H1 (cell line): ENCODE data around the gene ASAP2.

Experiments
- CEBPB ChIP-seq: IDR thresholded peaks from 2 replicates; pipeline ENCODE4 v1.6.1; 2012; ENCODE audit warnings: low read depth, low read length
- FOSL1 ChIP-seq: IDR thresholded peaks from 2 replicates; pipeline ENCODE4 v1.6.1; 2011; ENCODE audit warnings: mild to moderate bottlenecking, low read depth, low read length, moderate library complexity; ENCODE audit not compliant: insufficient read depth
- KDM1A ChIP-seq: fragments of 200-600, 300-600 bp; sonication (generic); IDR thresholded peaks from 2 replicates; pipeline ENCODE4 v1.7.1; 2016; ENCODE audit warnings: mild to moderate bottlenecking, low read length, borderline replicate concordance
- KDM4A ChIP-seq: IDR thresholded peaks from one replicate; pipeline ENCODE4 v1.7.1; 2012; ENCODE audit warnings: low read depth, mild to moderate bottlenecking, moderate library complexity, low read length, inconsistent platforms; ENCODE audit not compliant: severe bottlenecking
- NRF1 ChIP-seq: IDR thresholded peaks from 2 replicates; pipeline ENCODE4 v1.6.1; 2011; ENCODE audit warnings: mild to moderate bottlenecking, low read depth, low read length, improper control_type of control experiment
- POLR2A ChIP-seq, 2 experiments: IDR thresholded peaks; 1 replicate in 1 of 2; 2 replicates in 1 of 2; pipeline ENCODE4 v1.6.1; 2011; ENCODE audit warnings: low read depth in 2 of 2, low read length in 2 of 2, mild to moderate bottlenecking in 2 of 2; ENCODE audit errors: control extremely low read depth in 1 of 2
- POLR2AphosphoS5 ChIP-seq: IDR thresholded peaks from 2 replicates; pipeline ENCODE4 v1.6.1; 2011; ENCODE audit warnings: low read depth, low read length
- RAD21 ChIP-seq, 2 experiments: IDR thresholded peaks in 1 of 2; conservative IDR thresholded peaks in 1 of 2; 2 replicates each; pipeline ENCODE4 v1.6.1; 2011; ENCODE audit warnings: low read depth in 2 of 2, low read length in 2 of 2, improper control_type of control experiment in 1 of 2, inconsistent platforms in 1 of 2, mild to moderate bottlenecking in 1 of 2, moderate library complexity in 1 of 2
- YY1 ChIP-seq: IDR thresholded peaks from 2 replicates; pipeline ENCODE4 v1.6.1; 2011; ENCODE audit warnings: low read depth, mild to moderate bottlenecking, low read length
- ZNF274 ChIP-seq: IDR thresholded peaks from 2 replicates; pipeline ENCODE4 v1.7.0; 2012; ENCODE audit warnings: low read length, borderline replicate concordance; ENCODE audit errors: extremely low read depth
- TF ChIP-seq, protein P1 (sequence below), 3 experiments: IDR thresholded peaks; 1 replicate in 2 of 3; 2 replicates in 1 of 3; pipeline versions ENCODE4 v1.5.1 to v1.6.1; 2011; ENCODE audit warnings: low read length in 3 of 3, mild to moderate bottlenecking in 3 of 3, inconsistent platforms in 2 of 3, low read depth in 1 of 3, moderate library complexity in 1 of 3; ENCODE audit not compliant: insufficient read depth in 1 of 3; ENCODE audit errors: control extremely low read depth in 1 of 3
- TF ChIP-seq, protein P2 (sequence below): IDR thresholded peaks from 2 replicates; pipeline ENCODE4 v1.6.1; 2011; ENCODE audit warnings: low read length, improper control_type of control experiment

DNA sequence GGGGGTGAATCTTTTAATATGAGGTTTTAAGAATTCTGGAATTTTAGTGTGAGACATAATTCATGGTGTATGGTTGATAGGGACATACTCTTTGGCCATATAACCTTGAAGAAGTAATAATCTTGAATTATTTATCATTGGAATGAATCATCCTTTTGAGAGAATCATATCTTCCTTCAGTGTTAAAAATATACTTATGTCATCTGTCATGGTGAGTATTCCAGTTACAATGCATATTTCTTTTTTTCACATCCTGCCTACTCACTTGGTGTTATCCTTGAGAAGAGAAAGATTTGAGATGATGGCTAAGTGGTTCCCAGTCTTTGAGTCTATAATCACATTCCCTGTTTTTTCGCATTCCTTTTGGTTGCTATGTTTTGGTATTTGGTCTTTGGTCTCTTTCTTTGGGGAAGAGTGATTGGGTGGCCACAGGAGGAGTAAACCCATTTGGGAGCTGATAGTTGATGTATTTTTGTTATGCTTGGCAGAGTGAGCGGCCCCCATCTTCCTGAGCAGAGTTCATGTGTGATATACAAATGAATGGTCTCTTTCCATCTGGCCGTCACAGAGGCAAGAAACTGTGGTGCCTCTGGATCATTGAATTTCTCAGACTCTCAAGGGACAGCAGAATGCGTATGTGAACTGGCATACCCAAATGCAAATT, 21.6 kb downstream of the ASAP2 start:
- TF ChIP-seq, protein P1, sequence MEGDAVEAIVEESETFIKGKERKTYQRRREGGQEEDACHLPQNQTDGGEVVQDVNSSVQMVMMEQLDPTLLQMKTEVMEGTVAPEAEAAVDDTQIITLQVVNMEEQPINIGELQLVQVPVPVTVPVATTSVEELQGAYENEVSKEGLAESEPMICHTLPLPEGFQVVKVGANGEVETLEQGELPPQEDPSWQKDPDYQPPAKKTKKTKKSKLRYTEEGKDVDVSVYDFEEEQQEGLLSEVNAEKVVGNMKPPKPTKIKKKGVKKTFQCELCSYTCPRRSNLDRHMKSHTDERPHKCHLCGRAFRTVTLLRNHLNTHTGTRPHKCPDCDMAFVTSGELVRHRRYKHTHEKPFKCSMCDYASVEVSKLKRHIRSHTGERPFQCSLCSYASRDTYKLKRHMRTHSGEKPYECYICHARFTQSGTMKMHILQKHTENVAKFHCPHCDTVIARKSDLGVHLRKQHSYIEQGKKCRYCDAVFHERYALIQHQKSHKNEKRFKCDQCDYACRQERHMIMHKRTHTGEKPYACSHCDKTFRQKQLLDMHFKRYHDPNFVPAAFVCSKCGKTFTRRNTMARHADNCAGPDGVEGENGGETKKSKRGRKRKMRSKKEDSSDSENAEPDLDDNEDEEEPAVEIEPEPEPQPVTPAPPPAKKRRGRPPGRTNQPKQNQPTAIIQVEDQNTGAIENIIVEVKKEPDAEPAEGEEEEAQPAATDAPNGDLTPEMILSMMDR (IDR thresholded peaks at IDR 0.05; ENCODE audit: control extremely low read depth in 1 of 3, insufficient read depth in 1 of 3, low read depth in 1 of 3, low read length in 3 of 3), result no peak
- TF ChIP-seq, protein P2, sequence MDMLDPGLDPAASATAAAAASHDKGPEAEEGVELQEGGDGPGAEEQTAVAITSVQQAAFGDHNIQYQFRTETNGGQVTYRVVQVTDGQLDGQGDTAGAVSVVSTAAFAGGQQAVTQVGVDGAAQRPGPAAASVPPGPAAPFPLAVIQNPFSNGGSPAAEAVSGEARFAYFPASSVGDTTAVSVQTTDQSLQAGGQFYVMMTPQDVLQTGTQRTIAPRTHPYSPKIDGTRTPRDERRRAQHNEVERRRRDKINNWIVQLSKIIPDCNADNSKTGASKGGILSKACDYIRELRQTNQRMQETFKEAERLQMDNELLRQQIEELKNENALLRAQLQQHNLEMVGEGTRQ, result no peak
- no peak for TF ChIP-seq ZNF274
- no peak for TF ChIP-seq POLR2AphosphoS5
- no peak for TF ChIP-seq CEBPB
- no peak for TF ChIP-seq YY1
- no peak for TF ChIP-seq RAD21 (IDR thresholded peaks at IDR 0.05 in 1 of 2, conservative IDR thresholded peaks at IDR 0.05 in 1 of 2; ENCODE audit: low read depth in 2 of 2, low read length in 2 of 2)
- TF ChIP-seq KDM1A, result no peak
- no peak for TF ChIP-seq FOSL1
- TF ChIP-seq KDM4A, result no peak
- TF ChIP-seq NRF1, result no peak
- TF ChIP-seq POLR2A (IDR thresholded peaks at IDR 0.05; ENCODE audit: control extremely low read depth in 1 of 2, low read depth in 2 of 2, low read length in 2 of 2), result no peak
